ENCODE data around the gene CEP112. TPM values are rescaled to one million over a fixed set of nuclear protein-coding genes. Genes with fewer than 3 reads are reported as not detected.

CEP112 gene
- total and polyA plus RNA-seq, 2 of the 13 experiments (the other 11 are each of a cell fraction or from before 2014, with no cell fraction given), result 1.2 to 3.4 TPM

DNA sequence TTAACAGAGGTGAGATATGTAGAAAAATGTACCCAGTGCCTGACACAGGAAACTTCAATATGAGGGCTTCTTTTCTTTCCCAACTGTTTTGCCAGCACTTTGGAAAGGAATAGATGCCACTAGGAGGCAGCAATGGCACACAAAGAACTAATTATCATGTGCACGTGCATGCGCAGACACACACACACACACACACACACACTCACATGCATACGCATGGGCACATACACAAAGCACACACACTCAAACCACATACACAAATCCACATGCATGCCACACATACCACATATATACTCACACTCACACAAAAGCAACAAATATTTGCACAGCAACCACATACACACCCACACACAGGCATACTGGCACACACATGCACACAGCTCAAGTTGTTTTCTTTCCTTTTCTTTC is 8.8 kb upstream of the CEP112 start (continued):
- TF ChIP-seq, protein P1, sequence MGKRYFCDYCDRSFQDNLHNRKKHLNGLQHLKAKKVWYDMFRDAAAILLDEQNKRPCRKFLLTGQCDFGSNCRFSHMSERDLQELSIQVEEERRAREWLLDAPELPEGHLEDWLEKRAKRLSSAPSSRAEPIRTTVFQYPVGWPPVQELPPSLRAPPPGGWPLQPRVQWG (CRISPR knock-in tag; IDR thresholded peaks at IDR 0.05; ENCODE audit: borderline replicate concordance, low read depth), result no peak
- TF ChIP-seq ZNF432 (CRISPR knock-in tag; IDR thresholded peaks at IDR 0.05; ENCODE audit: borderline replicate concordance), result no peak
- TF ChIP-seq FOXK2 (IDR thresholded peaks at IDR 0.05), result peak; percentile 77; the same call in 1 of the 2 replicates
- TF ChIP-seq, protein P2, sequence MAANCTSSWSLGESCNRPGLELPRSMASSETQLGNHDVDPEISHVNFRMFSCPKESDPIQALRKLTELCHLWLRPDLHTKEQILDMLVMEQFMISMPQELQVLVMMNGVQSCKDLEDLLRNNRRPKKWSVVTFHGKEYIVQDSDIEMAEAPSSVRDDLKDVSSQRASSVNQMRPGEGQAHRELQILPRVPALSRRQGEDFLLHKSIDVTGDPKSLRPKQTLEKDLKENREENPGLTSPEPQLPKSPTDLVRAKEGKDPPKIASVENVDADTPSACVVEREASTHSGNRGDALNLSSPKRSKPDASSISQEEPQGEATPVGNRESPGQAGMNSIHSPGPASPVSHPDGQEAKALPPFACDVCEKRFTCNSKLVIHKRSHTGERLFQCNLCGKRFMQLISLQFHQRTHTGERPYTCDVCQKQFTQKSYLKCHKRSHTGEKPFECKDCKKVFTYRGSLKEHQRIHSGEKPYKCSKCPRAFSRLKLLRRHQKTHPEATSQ (CRISPR knock-in tag; IDR thresholded peaks at IDR 0.05; ENCODE audit: borderline replicate concordance), result peak; percentile 38; the same call in 1 of the 2 replicates
- TF ChIP-seq MXI1 (IDR thresholded peaks at IDR 0.05; ENCODE audit: borderline replicate concordance, low read depth, low read length), result peak; percentile 78; the same call in 2 of the 3 replicates
- no peak for TF ChIP-seq POLR2AphosphoS5 (IDR thresholded peaks at IDR 0.05; ENCODE audit: low read depth, low read length)
- TF ChIP-seq SRSF1 (optimal IDR thresholded peaks at IDR 0.05; ENCODE audit: low read depth, low read length), result no peak
- peak; percentile 87 for TF ChIP-seq MYC (CRISPR knock-in tag; IDR thresholded peaks at IDR 0.05; ENCODE audit: borderline replicate concordance)
- TF ChIP-seq NR2F6 (IDR thresholded peaks at IDR 0.05), result no peak
- 0 out of 2 replicates have a peak, but pooled peaks have one; percentile 35 for TF ChIP-seq NR2F6 (CRISPR knock-in tag; IDR thresholded peaks at IDR 0.05)
- TF ChIP-seq MATR3 (CRISPR knock-in tag; IDR thresholded peaks at IDR 0.05), result no peak
- no peak for TF ChIP-seq ZNF678 (CRISPR knock-in tag; IDR thresholded peaks at IDR 0.05)
- TF ChIP-seq NFIC (IDR thresholded peaks at IDR 0.05; ENCODE audit: low read length), result no peak
- TF ChIP-seq AKAP8 (CRISPR knock-in tag; IDR thresholded peaks at IDR 0.05), result no peak
- TF ChIP-seq NR3C1 (CRISPR knock-in tag; IDR thresholded peaks at IDR 0.05), result no peak
- TF ChIP-seq, protein P3, sequence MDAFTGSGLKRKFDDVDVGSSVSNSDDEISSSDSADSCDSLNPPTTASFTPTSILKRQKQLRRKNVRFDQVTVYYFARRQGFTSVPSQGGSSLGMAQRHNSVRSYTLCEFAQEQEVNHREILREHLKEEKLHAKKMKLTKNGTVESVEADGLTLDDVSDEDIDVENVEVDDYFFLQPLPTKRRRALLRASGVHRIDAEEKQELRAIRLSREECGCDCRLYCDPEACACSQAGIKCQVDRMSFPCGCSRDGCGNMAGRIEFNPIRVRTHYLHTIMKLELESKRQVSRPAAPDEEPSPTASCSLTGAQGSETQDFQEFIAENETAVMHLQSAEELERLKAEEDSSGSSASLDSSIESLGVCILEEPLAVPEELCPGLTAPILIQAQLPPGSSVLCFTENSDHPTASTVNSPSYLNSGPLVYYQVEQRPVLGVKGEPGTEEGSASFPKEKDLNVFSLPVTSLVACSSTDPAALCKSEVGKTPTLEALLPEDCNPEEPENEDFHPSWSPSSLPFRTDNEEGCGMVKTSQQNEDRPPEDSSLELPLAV (CRISPR knock-in tag; conservative IDR thresholded peaks at IDR 0.05; ENCODE audit: low read depth), result no peak
- TF ChIP-seq, protein P4, sequence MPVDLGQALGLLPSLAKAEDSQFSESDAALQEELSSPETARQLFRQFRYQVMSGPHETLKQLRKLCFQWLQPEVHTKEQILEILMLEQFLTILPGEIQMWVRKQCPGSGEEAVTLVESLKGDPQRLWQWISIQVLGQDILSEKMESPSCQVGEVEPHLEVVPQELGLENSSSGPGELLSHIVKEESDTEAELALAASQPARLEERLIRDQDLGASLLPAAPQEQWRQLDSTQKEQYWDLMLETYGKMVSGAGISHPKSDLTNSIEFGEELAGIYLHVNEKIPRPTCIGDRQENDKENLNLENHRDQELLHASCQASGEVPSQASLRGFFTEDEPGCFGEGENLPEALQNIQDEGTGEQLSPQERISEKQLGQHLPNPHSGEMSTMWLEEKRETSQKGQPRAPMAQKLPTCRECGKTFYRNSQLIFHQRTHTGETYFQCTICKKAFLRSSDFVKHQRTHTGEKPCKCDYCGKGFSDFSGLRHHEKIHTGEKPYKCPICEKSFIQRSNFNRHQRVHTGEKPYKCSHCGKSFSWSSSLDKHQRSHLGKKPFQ (CRISPR knock-in tag; IDR thresholded peaks at IDR 0.05; ENCODE audit: insufficient replicate concordance), result no peak
- TF ChIP-seq ZFP90 (CRISPR knock-in tag; IDR thresholded peaks at IDR 0.05; ENCODE audit: borderline replicate concordance), result no peak
- TF ChIP-seq ZNF33B (CRISPR knock-in tag; IDR thresholded peaks at IDR 0.05), result no peak
- TF ChIP-seq CBX5 (CRISPR knock-in tag; IDR thresholded peaks at IDR 0.05; ENCODE audit: borderline replicate concordance), result peak; percentile 79
- no peak for TF ChIP-seq TBL1XR1 (IDR thresholded peaks at IDR 0.05; ENCODE audit: borderline replicate concordance, low read length, partially characterized antibody)
- no peak for TF ChIP-seq ZNF552 (CRISPR knock-in tag; IDR thresholded peaks at IDR 0.05; ENCODE audit: borderline replicate concordance)
- no peak for TF ChIP-seq SP1 (IDR thresholded peaks at IDR 0.05)
- TF ChIP-seq SP1 (CRISPR knock-in tag; IDR thresholded peaks at IDR 0.05), result no peak
- TF ChIP-seq KMT2B (CRISPR knock-in tag; IDR thresholded peaks at IDR 0.05), result no peak
- TF ChIP-seq ZNF143 (CRISPR knock-in tag; IDR thresholded peaks at IDR 0.05), result no peak
- TF ChIP-seq, protein P5, sequence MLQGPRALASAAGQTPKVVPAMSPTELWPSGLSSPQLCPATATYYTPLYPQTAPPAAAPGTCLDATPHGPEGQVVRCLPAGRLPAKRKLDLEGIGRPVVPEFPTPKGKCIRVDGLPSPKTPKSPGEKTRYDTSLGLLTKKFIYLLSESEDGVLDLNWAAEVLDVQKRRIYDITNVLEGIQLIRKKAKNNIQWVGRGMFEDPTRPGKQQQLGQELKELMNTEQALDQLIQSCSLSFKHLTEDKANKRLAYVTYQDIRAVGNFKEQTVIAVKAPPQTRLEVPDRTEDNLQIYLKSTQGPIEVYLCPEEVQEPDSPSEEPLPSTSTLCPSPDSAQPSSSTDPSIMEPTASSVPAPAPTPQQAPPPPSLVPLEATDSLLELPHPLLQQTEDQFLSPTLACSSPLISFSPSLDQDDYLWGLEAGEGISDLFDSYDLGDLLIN (CRISPR knock-in tag; IDR thresholded peaks at IDR 0.05; ENCODE audit: borderline replicate concordance), result no peak

Measured in HepG2 (cell line).